ENCODE measurements around the gene GIN1. TPM values are rescaled to one million over a fixed set of nuclear protein-coding genes. Genes with fewer than 3 reads are reported as not detected.
A peak's percentile ranks its signal among the peaks of the same experiment; 100 is the strongest.
"Not testable (repeated sequence)": the region's sequence is repeated elsewhere in the genome, so short reads cannot be mapped to it uniquely, and the experiment has no call there.

The GIN1 gene, protein sequence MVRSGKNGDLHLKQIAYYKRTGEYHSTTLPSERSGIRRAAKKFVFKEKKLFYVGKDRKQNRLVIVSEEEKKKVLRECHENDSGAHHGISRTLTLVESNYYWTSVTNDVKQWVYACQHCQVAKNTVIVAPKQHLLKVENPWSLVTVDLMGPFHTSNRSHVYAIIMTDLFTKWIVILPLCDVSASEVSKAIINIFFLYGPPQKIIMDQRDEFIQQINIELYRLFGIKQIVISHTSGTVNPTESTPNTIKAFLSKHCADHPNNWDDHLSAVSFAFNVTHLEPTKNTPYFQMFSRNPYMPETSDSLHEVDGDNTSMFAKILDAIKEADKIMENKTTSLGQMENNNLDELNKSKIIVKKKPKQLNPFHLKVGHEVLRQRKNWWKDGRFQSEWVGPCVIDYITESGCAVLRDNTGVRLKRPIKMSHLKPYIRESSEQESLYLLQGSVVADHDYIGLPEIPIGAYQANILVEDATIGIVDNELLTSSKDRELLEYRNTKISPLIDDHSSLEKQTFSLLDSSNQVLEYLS
- total RNA-seq, result 10 to 100 TPM in 1 of 2 experiments, 1 to 10 TPM in 1; 9.6 to 10.8 TPM

GRCh38 chr5:103119765-103120606, at the start of gene GIN1, which contains the start of gene PPIP5K2:
GIN1 (minus strand) TSS chr5:103120138; CDS start chr5:103108707, 11,431 bp downstream.
PPIP5K2 (plus strand) TSS chr5:103120301; CDS start chr5:103129590, 9,289 bp downstream.
- no peaks in the 10 kb centered on the region for H3K9me3 Mint-ChIP-seq
- DNase-seq, result peak; percentile 98
- peaks cover 48% of the 10 kb centered on the region for H3K4me1 Mint-ChIP-seq
- H3K4me3 Mint-ChIP-seq, result peak within 1 kb of the TSS; percentile 92
- CTCF ChIA-PET, result interaction anchor here (0.6 to 1.8 kb wide), 11 partner anchors 18 to 438 kb away, joined by 3 to 7 read pairs (median 3); partner anchors contain the start of gene MACIR
- H3K36me3 Mint-ChIP-seq (ENCODE audit: low read depth), result peaks cover 16% of the 10 kb centered on the region
- POLR2A ChIA-PET, result interaction anchor here (0.6 to 3.3 kb wide), 27 partner anchors 9 to 824 kb away, joined by 3 to 33 read pairs (median 5); partner anchors contain the start of genes MACIR and SLCO4C1
- no peaks in the 10 kb centered on the region for H3K27me3 Mint-ChIP-seq
- peak within 1 kb of the TSS; percentile 99 for H3K27ac Mint-ChIP-seq

DNA sequence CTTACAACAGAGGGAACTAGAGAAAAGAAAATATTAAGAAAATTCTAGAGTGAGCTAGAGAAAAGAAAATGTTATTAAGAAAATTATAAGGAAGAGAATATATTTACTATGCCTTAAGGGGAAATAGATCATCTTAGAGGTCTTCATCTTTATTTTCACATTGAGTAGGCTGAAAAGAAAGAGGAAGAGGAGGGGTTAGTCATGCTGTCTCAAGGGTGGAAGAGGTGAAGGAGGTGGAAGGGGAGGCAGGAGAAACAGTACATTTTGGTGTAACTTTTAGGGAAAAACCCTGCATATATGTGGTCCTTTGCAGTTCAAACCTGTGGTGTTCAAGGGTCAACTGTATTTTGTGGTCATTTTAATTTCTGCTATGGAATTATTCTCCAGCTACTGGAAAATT, 46.8 kb upstream of the GIN1 start:
- Mint-ChIP-seq H3K36me3 (ENCODE audit: low read depth) (peaks cover 32% of the 10 kb centered on the region), H3K27me3 (no peaks in the 10 kb centered on the region), H3K4me1 (peaks cover 2% of the 10 kb centered on the region), H3K27ac (no peak overlapping the region), H3K4me3 (no peak overlapping the region), H3K9me3 (no peaks in the 10 kb centered on the region)
- ChIA-PET POLR2A (no interaction called here), CTCF (no interaction called here)
- no peak for DNase-seq

DNA sequence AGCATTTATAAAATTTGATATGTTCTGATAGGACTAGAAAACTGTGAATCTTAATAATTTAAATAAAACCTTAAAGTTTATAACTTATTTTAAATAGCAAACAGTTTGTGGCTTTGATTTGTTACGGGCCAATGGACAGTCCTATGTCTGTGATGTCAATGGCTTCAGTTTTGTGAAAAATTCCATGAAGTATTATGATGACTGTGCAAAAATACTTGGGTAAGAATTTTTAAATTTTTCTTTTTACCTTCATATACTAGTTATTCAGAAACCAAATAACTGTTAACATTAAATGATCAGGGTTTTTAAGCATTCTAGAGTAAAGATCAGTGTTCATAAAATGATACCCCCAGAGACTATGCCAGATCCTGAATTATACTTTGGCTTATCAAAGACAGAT, 31.2 kb upstream of the GIN1 start:
- Mint-ChIP-seq H3K4me3 (no peak overlapping the region), H3K27me3 (no peaks in the 10 kb centered on the region), H3K27ac (no peak overlapping the region), H3K36me3 (ENCODE audit: low read depth) (peaks cover 25% of the 10 kb centered on the region), H3K4me1 (peaks cover 2% of the 10 kb centered on the region), H3K9me3 (no peaks in the 10 kb centered on the region)
- no peak for DNase-seq
- POLR2A ChIA-PET, result no interaction called here
- CTCF ChIA-PET, result no interaction called here

DNA sequence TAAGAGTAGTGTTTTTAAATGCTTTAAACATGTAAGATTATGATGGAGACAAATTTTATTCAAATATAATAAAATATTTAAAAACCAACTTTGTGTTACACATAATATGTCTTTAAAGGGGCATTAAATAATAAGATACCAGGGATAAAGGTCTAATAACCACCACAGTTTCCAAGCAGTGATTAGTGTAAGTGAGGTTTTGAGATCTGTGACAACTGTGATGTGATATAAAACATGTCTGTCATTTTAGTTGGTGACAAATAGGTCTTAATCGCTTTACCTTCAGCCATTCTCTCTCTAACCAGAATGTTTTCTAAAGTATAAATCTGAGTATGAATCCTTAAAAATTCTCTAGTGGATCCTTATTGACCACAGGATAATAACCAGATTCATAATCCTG, 28.3 kb upstream of the GIN1 start:
- no peak overlapping the region for H3K4me3 Mint-ChIP-seq
- H3K27me3 Mint-ChIP-seq, result no peaks in the 10 kb centered on the region
- H3K36me3 Mint-ChIP-seq (ENCODE audit: low read depth), result peaks cover 13% of the 10 kb centered on the region
- CTCF ChIA-PET, result no interaction called here
- H3K4me1 Mint-ChIP-seq, result no peaks in the 10 kb centered on the region
- POLR2A ChIA-PET, result no interaction called here
- no peak for DNase-seq
- no peaks in the 10 kb centered on the region for H3K9me3 Mint-ChIP-seq
- no peak overlapping the region for H3K27ac Mint-ChIP-seq

DNA sequence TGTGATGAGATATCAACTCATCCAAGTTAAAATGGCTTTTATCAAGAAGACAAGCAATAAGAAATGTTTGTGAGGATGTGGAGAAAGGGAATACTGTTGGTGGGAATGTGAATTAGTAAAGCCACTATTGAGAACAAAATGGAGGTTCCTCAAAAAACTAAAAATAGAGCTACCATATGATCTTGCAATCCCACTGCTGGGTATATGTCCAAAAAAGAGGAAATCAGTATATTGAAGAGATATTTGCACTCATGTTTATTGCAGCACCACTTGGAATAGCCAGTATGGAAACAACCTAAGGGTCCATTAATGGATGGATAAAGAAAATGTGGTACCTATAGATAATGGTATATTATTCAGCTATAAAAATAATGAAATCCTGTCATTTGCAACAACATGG, 25.3 kb upstream of the GIN1 start:
- POLR2A ChIA-PET, result no interaction called here
- H3K4me3 Mint-ChIP-seq, result no peak overlapping the region
- H3K9me3 Mint-ChIP-seq, result no peaks in the 10 kb centered on the region
- peaks cover 19% of the 10 kb centered on the region for H3K36me3 Mint-ChIP-seq (ENCODE audit: low read depth)
- H3K4me1 Mint-ChIP-seq, result no peaks in the 10 kb centered on the region
- no peak for DNase-seq
- no peaks in the 10 kb centered on the region for H3K27me3 Mint-ChIP-seq
- CTCF ChIA-PET, result interaction anchor here (1.8 kb wide), 1 partner anchor 80 kb away, joined by 6 read pairs; no protein-coding TSS in a partner anchor
- no peak overlapping the region for H3K27ac Mint-ChIP-seq

DNA sequence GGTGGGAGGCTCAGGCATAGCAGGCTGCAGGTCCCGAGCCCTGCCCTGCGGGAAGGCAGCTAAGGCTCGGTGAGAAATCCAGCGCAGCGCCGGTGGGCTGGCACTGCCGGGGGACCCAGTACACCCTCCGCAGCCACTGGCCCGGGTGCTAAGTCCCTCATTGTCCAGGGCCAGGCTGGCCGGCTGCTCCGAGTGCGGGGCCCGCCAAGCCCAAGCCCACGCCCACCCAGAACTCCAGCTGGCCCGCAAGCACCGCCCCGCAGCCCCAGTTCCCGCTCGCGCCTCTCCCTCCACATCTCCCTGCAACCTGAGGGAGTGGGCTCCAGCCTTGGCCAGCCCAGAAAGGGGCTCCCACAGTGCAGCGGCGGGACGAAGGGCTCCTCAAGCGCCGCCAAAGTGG, 22.2 kb upstream of the GIN1 start:
- H3K27ac Mint-ChIP-seq, H3K4me3 Mint-ChIP-seq, H3K4me1 Mint-ChIP-seq, CTCF ChIA-PET, H3K27me3 Mint-ChIP-seq, H3K9me3 Mint-ChIP-seq, POLR2A ChIA-PET, DNase-seq: not testable (repeated sequence)
- H3K36me3 Mint-ChIP-seq (ENCODE audit: low read depth), result peaks cover 28% of the 10 kb centered on the region

GRCh38 chr5:103139264-103139865, 19.4 kb upstream of the GIN1 start:
- no peaks in the 10 kb centered on the region for H3K27me3 Mint-ChIP-seq
- ChIA-PET CTCF (interaction anchor here (0.6 to 2.3 kb wide), 15 partner anchors 10 to 555 kb away, joined by 3 to 23 read pairs (median 3); partner anchors contain the start of genes GIN1 and PPIP5K2), POLR2A (interaction anchor here (1.4 kb wide), 1 partner anchor 19 kb away, joined by 3 read pairs; the partner anchor contains the start of gene PPIP5K2)
- peak; percentile 83 for DNase-seq
- H3K9me3 Mint-ChIP-seq, result no peaks in the 10 kb centered on the region
- no peak overlapping the region for H3K4me3 Mint-ChIP-seq
- no peak overlapping the region for H3K27ac Mint-ChIP-seq
- peaks cover 31% of the 10 kb centered on the region for H3K36me3 Mint-ChIP-seq (ENCODE audit: low read depth)
- peaks cover 2% of the 10 kb centered on the region for H3K4me1 Mint-ChIP-seq

DNA sequence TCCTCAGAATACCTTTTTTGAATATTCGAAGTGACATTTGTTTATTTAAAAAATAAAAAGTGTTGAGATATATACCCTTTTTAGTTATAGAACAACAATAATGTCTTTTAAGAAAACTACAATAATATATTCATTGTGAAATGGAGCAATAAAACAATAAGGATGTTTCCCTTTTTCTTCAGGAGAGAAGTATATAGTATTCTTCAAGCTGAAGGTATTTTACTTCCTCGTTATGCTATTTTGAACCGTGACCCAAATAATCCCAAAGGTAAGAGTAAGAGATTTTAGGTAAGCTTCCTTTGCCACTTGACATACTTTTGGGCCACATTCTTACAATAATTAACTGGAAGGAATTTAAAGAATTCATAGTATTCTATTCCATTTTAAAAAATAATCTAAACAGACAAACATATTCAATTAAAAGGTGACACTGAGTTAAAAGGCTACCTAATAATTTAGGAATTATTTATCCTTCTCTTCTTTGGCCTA, 18.3 kb upstream of the GIN1 start:
- ChIA-PET POLR2A (interaction anchor here (1.7 kb wide), 1 partner anchor 18 kb away, joined by 5 read pairs; the partner anchor contains the start of genes GIN1 and PPIP5K2), CTCF (interaction anchor here (0.7 to 2.3 kb wide), 6 partner anchors 11 to 456 kb away, joined by 3 to 23 read pairs (median 8); partner anchors contain the start of genes GIN1 and PPIP5K2)
- Mint-ChIP-seq H3K9me3 (no peaks in the 10 kb centered on the region), H3K4me1 (peaks cover 3% of the 10 kb centered on the region), H3K27ac (no peak overlapping the region), H3K27me3 (no peaks in the 10 kb centered on the region), H3K36me3 (ENCODE audit: low read depth) (peaks cover 31% of the 10 kb centered on the region), H3K4me3 (no peak overlapping the region)
- DNase-seq, result no peak

- Mint-ChIP-seq H3K27me3 (no peaks in the 10 kb centered on the region), H3K27ac (no peak overlapping the region), H3K9me3 (no peaks in the 10 kb centered on the region), H3K4me3 (no peak overlapping the region), H3K36me3 (ENCODE audit: low read depth) (peaks cover 25% of the 10 kb centered on the region), H3K4me1 (peaks cover 7% of the 10 kb centered on the region)
- no peak for DNase-seq
- POLR2A ChIA-PET, result no interaction called here
- CTCF ChIA-PET, result no interaction called here
These were observed 15.5 kb upstream of the GIN1 start for GRCh38 chr5:103135461-103135860.

DNA sequence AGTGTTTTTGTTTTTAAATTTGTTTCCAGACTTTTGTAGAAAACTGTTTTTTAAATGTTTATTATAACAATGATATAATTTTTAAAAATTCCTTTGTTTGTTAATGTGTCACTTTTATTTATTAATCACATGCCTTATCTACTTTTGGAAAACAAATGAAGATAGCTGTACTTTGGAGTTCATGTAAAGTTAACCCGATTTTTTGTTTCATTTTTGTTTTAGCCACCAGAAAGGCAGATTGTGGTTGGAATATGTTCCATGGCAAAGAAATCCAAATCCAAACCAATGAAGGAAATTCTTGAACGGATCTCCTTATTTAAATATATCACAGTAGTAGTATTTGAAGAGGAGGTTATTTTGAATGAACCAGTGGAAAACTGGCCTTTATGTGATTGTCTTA, 13.3 kb upstream of the GIN1 start:
- Mint-ChIP-seq H3K9me3 (no peaks in the 10 kb centered on the region), H3K36me3 (ENCODE audit: low read depth) (peaks cover 17% of the 10 kb centered on the region), H3K4me1 (peaks cover 7% of the 10 kb centered on the region), H3K27me3 (no peaks in the 10 kb centered on the region), H3K27ac (no peak overlapping the region), H3K4me3 (no peak overlapping the region)
- ChIA-PET CTCF (no interaction called here), POLR2A (interaction anchor here (2.7 kb wide), 1 partner anchor 13 kb away, joined by 14 read pairs; the partner anchor contains the start of genes GIN1 and PPIP5K2)
- DNase-seq, result no peak

- Mint-ChIP-seq H3K27ac (no peak overlapping the region), H3K27me3 (no peaks in the 10 kb centered on the region), H3K36me3 (ENCODE audit: low read depth) (peaks cover 17% of the 10 kb centered on the region), H3K9me3 (no peaks in the 10 kb centered on the region), H3K4me3 (no peak overlapping the region), H3K4me1 (peaks cover 7% of the 10 kb centered on the region)
- ChIA-PET CTCF (no interaction called here), POLR2A (interaction anchor here (2.7 kb wide), 1 partner anchor 13 kb away, joined by 14 read pairs; the partner anchor contains the start of genes GIN1 and PPIP5K2)
- no peak for DNase-seq
These were observed 12.7 kb upstream of the GIN1 start for GRCh38 chr5:103132684-103133083.

DNA sequence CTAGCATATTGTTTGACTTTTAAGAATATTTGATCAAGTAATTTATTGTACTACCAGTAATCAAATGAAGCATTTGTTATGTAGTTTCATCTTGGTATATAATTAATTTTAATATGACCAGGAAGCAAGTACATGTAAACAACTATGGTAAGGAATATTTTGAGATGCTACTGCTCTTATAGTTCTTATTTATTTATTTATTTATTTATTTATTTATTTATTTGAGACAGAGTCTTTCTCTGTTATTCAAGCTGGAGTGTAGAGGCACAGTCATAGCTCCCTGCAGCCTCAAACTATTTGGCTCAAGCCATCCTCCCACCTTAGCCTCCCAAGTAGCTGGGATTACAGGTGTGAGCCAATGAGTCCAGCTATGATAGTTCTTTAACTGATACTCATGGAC, 8.3 kb upstream of the GIN1 start:
- Mint-ChIP-seq H3K36me3 (ENCODE audit: low read depth) (peaks cover 12% of the 10 kb centered on the region), H3K4me1 (peaks cover 6% of the 10 kb centered on the region), H3K9me3 (no peaks in the 10 kb centered on the region), H3K27ac (no peak overlapping the region), H3K4me3 (no peak overlapping the region), H3K27me3 (no peaks in the 10 kb centered on the region)
- POLR2A ChIA-PET, result interaction anchor here (1.4 kb wide), 1 partner anchor 8 kb away, joined by 7 read pairs; the partner anchor contains the start of genes GIN1 and PPIP5K2
- CTCF ChIA-PET, result interaction anchor here (2.5 kb wide), 1 partner anchor 11 kb away, joined by 10 read pairs; no protein-coding TSS in a partner anchor
- DNase-seq, result no peak
